Measurements from ENCODE around the gene THEMIS.
"Not testable (repeated sequence)": the region's sequence is repeated elsewhere in the genome, so short reads cannot be mapped to it uniquely, and the experiment has no call there.

The THEMIS gene

DNA sequence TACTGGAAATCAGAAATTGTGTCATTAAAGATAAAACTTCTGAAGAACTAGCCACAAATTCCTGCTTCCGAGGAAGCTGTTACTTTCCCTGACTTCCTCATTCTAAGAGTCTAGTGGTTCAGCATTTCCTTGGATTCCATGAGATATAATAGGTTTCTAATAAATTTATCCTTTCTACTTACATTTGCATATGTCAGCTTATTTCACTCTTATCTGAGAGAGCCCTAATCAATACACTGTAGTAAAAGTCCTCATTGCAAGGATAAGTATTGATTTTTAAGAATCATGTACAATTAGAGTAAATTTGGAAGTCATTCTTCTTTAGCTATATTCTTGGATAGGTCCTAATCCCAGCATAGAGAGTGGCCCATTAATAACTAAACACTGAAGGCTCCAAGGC, 16.9 kb upstream of the THEMIS start:
- no peak for DNase-seq (ENCODE audit: low read depth in 4 of 4, low spot score in 1 of 4)

DNA sequence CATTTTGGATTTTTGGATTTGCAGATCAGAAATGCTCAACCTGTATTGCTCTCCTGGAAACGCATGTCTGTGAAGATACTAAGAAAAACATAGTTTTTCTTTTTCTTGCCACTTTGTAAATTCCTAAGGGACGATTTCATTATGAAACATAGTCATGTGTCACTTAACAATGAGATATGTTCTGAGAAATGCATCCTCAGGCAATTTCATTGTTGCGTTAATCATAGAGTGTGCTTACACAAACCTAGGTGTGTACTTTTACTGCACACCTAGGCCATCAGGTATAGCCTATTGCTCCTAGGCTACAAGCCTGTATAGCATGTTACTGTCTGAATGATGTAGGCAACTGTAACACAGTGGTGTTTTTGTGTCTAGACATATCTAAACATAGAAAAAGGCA, 13.4 kb upstream of the THEMIS start:
- DNase-seq (ENCODE audit: low read depth in 4 of 4, low spot score in 1 of 4), result no peak

GRCh38 chr6:127912914-127913313, 12.1 kb upstream of the THEMIS start:
- no peak for DNase-seq (ENCODE audit: low read depth in 4 of 4, low spot score in 1 of 4)

DNA sequence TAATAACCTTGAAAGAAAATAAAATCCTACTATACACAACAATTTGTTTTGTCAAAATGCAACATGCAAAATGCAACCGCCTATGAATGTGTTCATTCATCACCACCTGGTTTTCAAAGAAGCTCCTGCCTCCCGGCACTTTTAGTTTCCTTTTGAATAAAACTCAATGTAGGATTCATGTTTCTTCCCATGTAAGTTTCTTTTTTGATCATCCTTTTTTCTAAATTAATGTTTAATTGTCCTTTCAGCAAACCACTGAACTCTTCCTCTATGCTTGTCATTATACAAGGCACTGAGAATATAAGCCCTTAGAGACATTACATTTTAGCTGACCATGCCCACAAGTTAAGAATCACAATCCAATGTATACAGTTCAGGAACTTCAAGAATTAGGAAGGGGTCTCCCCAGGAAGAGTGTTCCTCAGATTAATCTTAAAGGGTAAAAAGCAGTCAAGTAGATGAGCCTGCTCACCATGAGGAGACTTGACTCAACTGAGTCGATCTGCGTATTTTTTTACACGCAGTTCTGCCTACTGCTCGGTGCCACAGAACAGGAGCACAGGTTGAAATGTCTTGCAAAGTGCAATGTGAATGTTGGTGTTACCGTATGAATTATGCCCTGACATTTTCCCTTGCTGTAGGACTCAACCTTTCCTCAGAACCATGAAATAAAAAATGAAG, 7.2 kb upstream of the THEMIS start:
- no peak for DNase-seq (ENCODE audit: low read depth in 4 of 4, low spot score in 1 of 4)

- DNase-seq (ENCODE audit: low read depth in 4 of 4, low spot score in 1 of 4), result no peak
These were observed 3.3 kb upstream of the THEMIS start for GRCh38 chr6:127904160-127904559.

- DNase-seq (ENCODE audit: low read depth in 4 of 4, low spot score in 1 of 4), result no peak
These were observed 2.1 kb upstream of the THEMIS start for GRCh38 chr6:127902933-127903332.

GRCh38 chr6:127897484-127897883, 3.4 kb downstream of the THEMIS start:
- no peak for DNase-seq (ENCODE audit: low read depth in 4 of 4, low spot score in 1 of 4)

DNA sequence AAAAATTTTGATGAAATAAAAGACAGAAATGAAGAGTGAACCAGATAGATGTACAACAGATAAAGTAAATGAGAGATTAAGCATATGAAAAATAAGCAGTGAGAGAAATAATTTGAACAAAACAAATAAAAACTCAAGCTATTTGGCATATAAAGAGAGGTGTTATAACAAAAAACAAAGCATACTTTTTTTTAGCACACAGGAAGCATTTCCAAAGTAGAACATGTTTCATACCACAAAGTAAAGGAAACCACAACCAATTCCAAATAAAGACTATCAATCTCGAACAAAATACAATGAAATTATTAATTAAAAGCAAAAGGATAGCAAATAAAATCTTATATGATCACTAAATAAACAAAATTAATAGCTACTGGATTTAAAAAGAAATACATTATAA, 6.8 kb downstream of the THEMIS start:
- DNase-seq (ENCODE audit: low read depth in 4 of 4, low spot score in 1 of 4), result no peak

- DNase-seq (ENCODE audit: low read depth in 4 of 4, low spot score in 1 of 4), result no peak
These were observed 7.3 kb downstream of the THEMIS start for GRCh38 chr6:127893541-127893940.

GRCh38 chr6:127891731-127892326, 9.0 kb downstream of the THEMIS start:
- DNase-seq (ENCODE audit: low read depth in 4 of 4, low spot score in 1 of 4), result no peak

DNA sequence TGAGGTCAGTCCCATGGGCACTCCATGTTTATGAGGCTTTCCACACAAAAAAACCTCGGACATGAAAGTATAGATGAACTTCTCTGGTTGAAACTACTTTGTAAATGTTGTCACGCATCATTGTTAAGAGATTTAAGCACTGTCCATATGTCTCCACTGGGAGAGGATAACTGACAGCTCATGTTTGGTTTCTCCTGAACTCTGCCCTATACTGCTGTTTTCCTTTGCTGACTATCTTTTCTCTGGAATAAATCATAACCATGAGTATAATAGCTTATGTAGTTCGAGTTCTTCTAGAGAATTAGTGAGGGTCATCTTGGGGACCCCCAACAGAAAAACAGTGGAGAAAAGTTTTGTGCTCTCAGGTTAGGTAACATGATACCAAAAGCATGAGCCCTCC, 14.3 kb downstream of the THEMIS start:
- no peak for DNase-seq (ENCODE audit: low read depth in 4 of 4, low spot score in 1 of 4)

GRCh38 chr6:127884134-127884533, 16.7 kb downstream of the THEMIS start:
- no peak for DNase-seq (ENCODE audit: low read depth in 4 of 4, low spot score in 1 of 4)

- DNase-seq (ENCODE audit: low read depth in 4 of 4, low spot score in 1 of 4), result not testable (repeated sequence)
These were observed 18.9 kb downstream of the THEMIS start for GRCh38 chr6:127881949-127882348.

- no peak for DNase-seq (ENCODE audit: low read depth in 4 of 4, low spot score in 1 of 4)
These were observed 20.4 kb downstream of the THEMIS start for GRCh38 chr6:127880429-127880828.

- DNase-seq (ENCODE audit: low read depth in 4 of 4, low spot score in 1 of 4), result no peak
These were observed 21.2 kb downstream of the THEMIS start for GRCh38 chr6:127879685-127880084.

- no peak for DNase-seq (ENCODE audit: low read depth in 4 of 4, low spot score in 1 of 4)
These were observed 22.7 kb downstream of the THEMIS start for GRCh38 chr6:127878115-127878514.

GRCh38 chr6:127877231-127877630, 23.6 kb downstream of the THEMIS start:
- DNase-seq (ENCODE audit: low read depth in 4 of 4, low spot score in 1 of 4), result no peak

DNA sequence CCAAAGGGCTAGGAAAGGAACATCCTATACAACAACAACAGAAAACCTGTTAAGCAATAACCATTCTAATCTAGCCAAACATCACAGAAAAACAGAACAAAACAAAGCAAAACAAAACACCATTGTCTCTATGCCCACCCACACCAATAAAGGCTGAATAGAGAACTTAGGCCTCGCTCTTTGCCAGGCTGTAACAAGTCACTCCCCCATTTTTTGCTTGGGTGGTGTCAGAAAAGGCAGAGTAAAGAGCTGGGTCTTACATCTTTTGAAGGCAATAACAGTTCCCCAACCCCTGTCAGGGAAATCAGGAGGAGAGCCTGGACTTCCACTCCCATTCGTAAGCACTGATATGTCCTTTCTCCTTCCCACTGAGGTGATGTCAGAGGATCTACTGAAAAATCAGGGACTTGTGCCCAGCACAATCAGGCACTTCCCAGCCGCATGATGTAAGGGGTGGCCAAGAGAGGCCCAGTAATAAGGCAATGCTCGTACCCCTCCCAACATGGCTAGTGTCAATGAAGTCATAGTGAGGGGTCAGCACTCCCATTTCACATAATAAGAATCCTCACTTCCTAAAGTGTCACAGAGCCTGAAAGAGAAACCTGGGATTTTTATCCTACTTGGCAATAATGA, 31.0 kb downstream of the THEMIS start:
- DNase-seq (ENCODE audit: low read depth in 4 of 4, low spot score in 1 of 4), result no peak

- no peak for DNase-seq (ENCODE audit: low read depth in 4 of 4, low spot score in 1 of 4)
These were observed 31.7 kb downstream of the THEMIS start for GRCh38 chr6:127869183-127869582.

- DNase-seq (ENCODE audit: low read depth in 4 of 4, low spot score in 1 of 4), result no peak
These were observed 32.5 kb downstream of the THEMIS start for GRCh38 chr6:127868338-127868737.

DNA sequence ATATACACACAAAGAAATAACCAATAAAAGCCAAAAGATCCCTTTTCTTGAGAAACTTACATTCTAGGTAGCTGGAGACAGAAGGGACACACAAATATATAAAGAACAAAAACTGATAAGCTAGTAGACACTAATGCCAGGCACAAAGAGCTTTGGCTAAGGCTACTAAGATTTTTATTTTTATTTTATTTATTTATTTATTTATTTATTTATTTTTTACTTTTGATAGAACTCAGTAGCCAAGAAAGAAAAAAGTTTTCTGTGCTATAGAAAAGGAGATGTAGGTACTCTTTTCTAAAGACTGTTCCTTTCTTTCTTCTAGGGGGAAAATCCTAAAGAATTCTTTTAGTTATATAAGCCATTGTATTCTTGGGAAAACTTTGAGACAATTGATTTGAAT, 34.1 kb downstream of the THEMIS start:
- no peak for DNase-seq (ENCODE audit: low read depth in 4 of 4, low spot score in 1 of 4)

GRCh38 chr6:127865108-127865507, 35.8 kb downstream of the THEMIS start:
- DNase-seq (ENCODE audit: low read depth in 4 of 4, low spot score in 1 of 4), result no peak

GRCh38 chr6:127864701-127865100, 36.2 kb downstream of the THEMIS start:
- no peak for DNase-seq (ENCODE audit: low read depth in 4 of 4, low spot score in 1 of 4)

Measured in stimulated activated CD4-positive, alpha-beta T cell treated with anti-CD3 and anti-CD28 coated beads, Interleukin-1b, Interleukin-23, amount 100 ng/mL, for 24 hours (primary cell).